GM23248 (cell line): ENCODE measurements around the gene LBHD2. TPM values are rescaled to one million over a fixed set of nuclear protein-coding genes. Genes with fewer than 3 reads are reported as not detected.

Source experiments
- DNase-seq: peaks from one replicate; pipeline ENCODE4 v3.0.0-alpha.2; 2015
- H2AFZ ChIP-seq: fragments of 200-600 bp; sonication (generic); 2 replicates; pipeline ENCODE4 v1.6.1; 2016; ENCODE audit warnings: antibody characterized with exemption
- H3F3A ChIP-seq: fragments of 200-600 bp; sonication (generic); 2 replicates; pipeline ENCODE4 v1.6.1; 2016; ENCODE audit warnings: mild to moderate bottlenecking, antibody characterized with exemption, mixed run types; ENCODE audit not compliant: insufficient read depth
- H3K27ac ChIP-seq: fragments of 200-600 bp; sonication (generic); 2 replicates; pipeline ENCODE4 v1.5.1; 2016; ENCODE audit warnings: mild to moderate bottlenecking
- H3K27me3 ChIP-seq: fragments of 200-600 bp; sonication (generic); replicated peaks from 2 replicates; pipeline ENCODE4 v1.6.1; 2016; ENCODE audit warnings: mild to moderate bottlenecking; ENCODE audit not compliant: insufficient read depth
- H3K36me3 ChIP-seq: fragments of 200-600 bp; sonication (generic); 2 replicates; pipeline ENCODE4 v1.6.1; 2016; ENCODE audit warnings: low read depth, mild to moderate bottlenecking
- H3K4me1 ChIP-seq: fragments of 200-600 bp; sonication (generic); 2 replicates; pipeline ENCODE4 v1.6.1; 2016; ENCODE audit warnings: mild to moderate bottlenecking; ENCODE audit not compliant: insufficient read depth
- H3K4me2 ChIP-seq: fragments of 200-600 bp; sonication (generic); one replicate; pipeline ENCODE4 v1.6.1; 2016; ENCODE audit warnings: mild to moderate bottlenecking; ENCODE audit not compliant: unreplicated experiment
- H3K4me3 ChIP-seq: fragments of 200-600 bp; sonication (generic); 2 replicates; pipeline ENCODE4 v1.5.1; 2016; ENCODE audit warnings: mild to moderate bottlenecking
- H3K79me2 ChIP-seq: fragments of 200-600 bp; sonication (generic); 2 replicates; pipeline ENCODE4 v1.6.1; 2016; ENCODE audit warnings: mild to moderate bottlenecking; ENCODE audit not compliant: insufficient read depth
- H3K9ac ChIP-seq: fragments of 200-600 bp; sonication (generic); 2 replicates; pipeline ENCODE4 v1.6.1; 2016; ENCODE audit warnings: mild to moderate bottlenecking
- H3K9me2 ChIP-seq: fragments of 200-600 bp; sonication (generic); 2 replicates; pipeline ENCODE4 v1.6.1; 2016; ENCODE audit warnings: mixed run types, mild to moderate bottlenecking, moderate library complexity; ENCODE audit not compliant: insufficient read depth
- H3K9me3 ChIP-seq: fragments of 200-600 bp; sonication (generic); one replicate; pipeline ENCODE4 v1.6.1; 2017; ENCODE audit warnings: low read depth
- H4K20me1 ChIP-seq: fragments of 200-600 bp; sonication (generic); 2 replicates; pipeline ENCODE4 v1.6.0; 2016; ENCODE audit not compliant: insufficient read depth
- EZH2 ChIP-seq: fragments of 200-600 bp; sonication (generic); IDR thresholded peaks from 2 replicates; pipeline ENCODE4 v1.6.1; 2018; ENCODE audit warnings: antibody characterized with exemption, mild to moderate bottlenecking; ENCODE audit not compliant: insufficient read depth, poor library complexity, severe bottlenecking
- EZH2phosphoT487 ChIP-seq: fragments of 200-600 bp; sonication (generic); IDR thresholded peaks from 2 replicates; pipeline ENCODE4 v1.6.1; 2018; ENCODE audit warnings: antibody characterized with exemption, moderate library complexity, mild to moderate bottlenecking, low read depth; ENCODE audit not compliant: insufficient read depth
- WGBS, 2 experiments: methylation state at CpG; one replicate each; pipeline ENCODE4 v1.1.6; 2015 to 2017; ENCODE audit warnings: low lambda C conversion rate in 2 of 2, low coverage in 1 of 2; ENCODE audit errors: missing lambda C conversion rate in 2 of 2; 5-methylcytosine and 5-hydroxymethylcytosine counted together
- in situ Hi-C: fragments of 300-500 bp; cut with MboI; formaldehyde crosslinking; loops from 2 replicates; pipeline ENCODE4 v1.15.0; 2020
- polyA plus RNA-seq: library from polyadenylated mRNA; unstranded; fragments of >200 nt; fragmentation: Nextera tagmentation; extraction: Ambion mirVana; gene quantifications from 2 replicates; pipeline ENCODE4 v1.2.1, GENCODE V29; 2016
- total RNA-seq: library from RNA; depleted of rRNA; stranded (reverse); fragments of >200 nt; shearing (Covaris generic); gene quantifications from 2 replicates; pipeline ENCODE4 v1.2.3, GENCODE V29; 2014

Gene LBHD2
- total and polyA plus RNA-seq, 2 experiments from 2014 or later: not detected

- 81 to 87% methylated on average over 8 to 9 of the region's 9 CpGs for WGBS, 2 experiments
- Histone ChIP-seq H3K27me3 (peaks cover 16% of the 10 kb centered on the region), H3K9me2 (no peaks in the 10 kb centered on the region), H2AFZ (no peak overlapping the region), H3K4me1 (no peaks in the 10 kb centered on the region), H3K4me2 (no peak overlapping the region), H4K20me1 (no peaks in the 10 kb centered on the region), H3K9ac (no peak overlapping the region), H3K36me3 (no peaks in the 10 kb centered on the region), H3K79me2 (no peaks in the 10 kb centered on the region), H3K27ac (no peak overlapping the region), H3F3A (no peaks in the 10 kb centered on the region), H3K4me3 (no peak overlapping the region), H3K9me3 (no peaks in the 10 kb centered on the region)
- in situ Hi-C loops: no loop called here
- TF ChIP-seq EZH2: no peak
- TF ChIP-seq EZH2phosphoT487: no peak
- DNase-seq: no peak
Observed at GRCh38 chr14:103105580-103106150, 21.7 kb downstream of the LBHD2 start.

- no peak overlapping the region for H2AFZ ChIP-seq
- in situ Hi-C loops: no loop called here
- no peak overlapping the region for H3K4me3 ChIP-seq
- H4K20me1 ChIP-seq: no peaks in the 10 kb centered on the region
- H3K79me2 ChIP-seq: no peaks in the 10 kb centered on the region
- H3F3A ChIP-seq: no peaks in the 10 kb centered on the region
- H3K9me2 ChIP-seq: no peaks in the 10 kb centered on the region
- TF ChIP-seq EZH2 (no peak), EZH2phosphoT487 (no peak)
- H3K9me3 ChIP-seq: no peaks in the 10 kb centered on the region
- H3K4me2 ChIP-seq: no peak overlapping the region
- 94 to 97% methylated on average over 15 to 16 of the region's 23 CpGs for WGBS, 2 experiments
- H3K36me3 ChIP-seq: no peaks in the 10 kb centered on the region
- no peak for DNase-seq
- no peak overlapping the region for H3K9ac ChIP-seq
- H3K4me1 ChIP-seq: no peaks in the 10 kb centered on the region
- H3K27me3 ChIP-seq: peaks cover 16% of the 10 kb centered on the region
- no peak overlapping the region for H3K27ac ChIP-seq
Observed at GRCh38 chr14:103107455-103107854, 23.4 kb downstream of the LBHD2 start.

GRCh38 chr14:103107941-103108748 is 24.1 kb downstream of the LBHD2 start:
- Histone ChIP-seq H3K4me3 (no peak overlapping the region), H3K9me2 (no peaks in the 10 kb centered on the region), H3K36me3 (no peaks in the 10 kb centered on the region), H2AFZ (no peak overlapping the region), H3K4me1 (no peaks in the 10 kb centered on the region), H3K9ac (no peak overlapping the region), H4K20me1 (no peaks in the 10 kb centered on the region), H3K79me2 (no peaks in the 10 kb centered on the region), H3F3A (no peaks in the 10 kb centered on the region), H3K27me3 (peaks cover 9% of the 10 kb centered on the region), H3K27ac (no peak overlapping the region), H3K9me3 (no peaks in the 10 kb centered on the region), H3K4me2 (no peak overlapping the region)
- in situ Hi-C loops: no loop called here
- TF ChIP-seq EZH2phosphoT487 (no peak), EZH2 (no peak)
- WGBS, 2 experiments: 87% methylated on average over 23 to 28 of the region's 28 CpGs
- DNase-seq: no peak

- no peak overlapping the region for H3K9ac ChIP-seq
- no peak overlapping the region for H3K4me2 ChIP-seq
- 36 to 59% methylated on average over 4 to 8 of the region's 9 CpGs for WGBS, 2 experiments
- no peaks in the 10 kb centered on the region for H4K20me1 ChIP-seq
- H3K4me3 ChIP-seq: no peak overlapping the region
- in situ Hi-C loops: no loop called here
- no peak overlapping the region for H3K27ac ChIP-seq
- no peaks in the 10 kb centered on the region for H3F3A ChIP-seq
- H3K9me3 ChIP-seq: no peaks in the 10 kb centered on the region
- peaks cover 3% of the 10 kb centered on the region; the same call in 1 of the 2 replicates for H3K27me3 ChIP-seq
- H3K79me2 ChIP-seq: no peaks in the 10 kb centered on the region
- DNase-seq: peak; percentile 37
- H3K4me1 ChIP-seq: no peaks in the 10 kb centered on the region
- no peaks in the 10 kb centered on the region for H3K36me3 ChIP-seq
- H3K9me2 ChIP-seq: no peaks in the 10 kb centered on the region
- no peak overlapping the region for H2AFZ ChIP-seq
- TF ChIP-seq EZH2phosphoT487: no peak
- no peak for TF ChIP-seq EZH2
Observed at GRCh38 chr14:103108749-103109207, 24.8 kb downstream of the LBHD2 start.
